GM18505 (cell line): ENCODE measurements around the gene FPR2.
"Not testable (repeated sequence)": the region's sequence is repeated elsewhere in the genome, so short reads cannot be mapped to it uniquely, and the experiment has no call there.

ENCODE experiments used
- ATAC-seq: cut with Tn5 transposase; IDR thresholded peaks from one replicate; pipeline ENCODE4 v1.9.1; 2021; ENCODE audit not compliant: unreplicated experiment
- POLR2A ChIP-seq: IDR thresholded peaks from 4 replicates; pipeline ENCODE4 v1.6.1; 2011; ENCODE audit warnings: borderline replicate concordance; ENCODE audit not compliant: insufficient read depth, insufficient read length; ENCODE audit errors: extremely low read depth

FPR2 gene

DNA sequence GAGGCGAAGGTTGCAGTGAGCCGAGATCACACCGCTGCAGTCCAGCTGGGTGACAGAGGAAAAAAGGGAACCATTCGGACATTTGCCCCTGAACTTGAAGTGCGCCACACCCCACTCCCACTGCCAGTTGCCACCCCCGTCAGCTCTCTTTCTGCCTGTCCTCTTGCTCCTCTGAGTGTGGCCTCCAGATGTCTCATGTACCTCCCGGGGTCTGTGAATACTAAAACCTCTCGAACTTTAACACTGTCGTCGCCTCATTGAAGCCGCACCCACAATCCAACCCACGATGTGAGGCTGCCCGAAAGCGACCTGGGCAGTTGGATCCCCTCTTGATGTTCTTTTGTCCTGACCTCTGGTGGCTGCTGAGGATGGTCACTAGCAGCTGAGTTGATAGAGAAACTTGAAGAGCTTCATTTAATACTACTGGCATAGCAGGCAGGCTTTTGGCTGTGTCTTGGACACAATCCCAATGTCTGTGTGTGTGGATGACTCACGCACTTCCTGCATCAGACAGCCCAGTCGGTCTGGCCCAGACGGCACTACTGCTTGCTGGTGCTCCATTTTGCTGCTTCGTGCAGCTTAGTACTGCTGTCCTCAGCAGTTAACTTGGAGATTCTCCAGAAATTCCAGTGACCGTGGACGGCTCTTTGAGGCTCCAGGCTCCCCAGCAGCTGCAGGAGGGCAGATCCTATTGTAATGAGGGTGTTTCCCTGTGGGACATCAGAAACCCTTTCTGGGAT lies 38.2 kb downstream of the FPR2 start:
- ATAC-seq: no peak
- no peak for TF ChIP-seq POLR2A

DNA sequence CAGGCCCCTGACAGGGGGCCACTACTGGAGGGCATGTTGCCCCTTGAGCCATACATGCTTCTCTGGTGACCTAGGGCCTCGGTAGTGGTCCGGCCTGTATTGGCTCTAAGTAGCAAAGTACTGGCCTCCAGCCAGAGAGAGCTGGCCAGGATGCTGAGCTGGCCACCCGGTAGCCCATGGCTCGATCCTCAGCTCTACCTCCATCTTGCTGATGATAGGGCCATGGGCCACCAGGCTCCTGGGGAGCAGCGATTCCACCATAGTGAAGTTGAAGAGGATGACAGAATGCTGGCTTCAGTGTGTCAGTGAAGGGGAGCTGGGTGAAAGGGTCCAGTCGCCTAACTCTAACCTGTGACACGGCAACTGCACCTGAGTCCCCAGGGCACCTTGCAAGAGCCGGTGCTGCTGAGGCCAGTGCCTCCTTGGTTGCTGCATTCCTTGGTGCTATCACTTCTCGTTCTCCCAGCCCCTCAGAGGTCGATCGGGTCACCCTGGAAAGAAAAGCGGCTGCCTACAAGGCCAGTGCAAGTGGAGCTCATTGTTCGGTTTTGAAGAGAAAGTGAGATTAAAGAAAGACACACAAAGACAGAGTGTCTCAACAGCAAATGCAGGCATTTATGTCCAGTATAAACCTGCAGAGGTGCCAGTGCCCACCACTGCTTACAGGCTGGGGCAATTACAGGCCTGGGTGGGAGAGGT lies 38.9 kb downstream of the FPR2 start:
- ATAC-seq: no peak
- no peak for TF ChIP-seq POLR2A

DNA sequence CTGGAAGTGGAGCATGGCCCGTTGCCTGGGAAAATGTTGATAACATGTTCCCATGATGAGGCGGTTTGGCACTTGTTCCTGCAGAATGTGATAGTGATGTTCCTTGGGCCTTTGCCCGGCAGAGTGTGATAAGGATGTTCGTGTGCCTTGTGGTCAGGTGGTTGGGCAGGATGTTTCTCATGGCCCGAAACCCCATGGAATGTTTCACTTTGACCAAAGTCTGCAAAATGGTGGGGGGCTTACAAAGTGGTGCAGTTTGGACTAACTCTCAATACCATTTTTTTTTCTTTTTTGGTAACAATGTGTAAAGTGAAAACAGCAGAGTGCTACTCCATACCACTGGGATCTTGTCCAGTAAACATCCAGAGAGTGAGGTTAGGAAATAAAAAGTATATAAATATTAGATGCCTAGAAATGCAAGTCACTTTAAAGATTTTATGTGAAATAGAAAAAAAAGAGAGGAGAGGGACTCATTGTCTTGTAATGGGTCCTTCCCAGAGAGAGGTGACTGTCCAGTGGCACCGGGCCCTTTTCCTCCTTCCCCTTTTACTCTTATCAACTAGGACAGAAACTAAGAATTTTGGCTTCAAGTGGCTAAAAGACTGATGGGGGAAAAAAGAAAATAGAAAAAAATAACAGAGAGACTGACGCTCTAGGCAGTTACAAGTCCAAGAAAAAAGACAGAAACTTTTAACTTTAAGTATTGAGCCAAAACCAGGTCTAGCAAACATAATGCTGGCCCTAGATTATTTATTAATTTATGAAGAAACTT lies 39.7 kb downstream of the FPR2 start:
- no peak for ATAC-seq
- TF ChIP-seq POLR2A: no peak

DNA sequence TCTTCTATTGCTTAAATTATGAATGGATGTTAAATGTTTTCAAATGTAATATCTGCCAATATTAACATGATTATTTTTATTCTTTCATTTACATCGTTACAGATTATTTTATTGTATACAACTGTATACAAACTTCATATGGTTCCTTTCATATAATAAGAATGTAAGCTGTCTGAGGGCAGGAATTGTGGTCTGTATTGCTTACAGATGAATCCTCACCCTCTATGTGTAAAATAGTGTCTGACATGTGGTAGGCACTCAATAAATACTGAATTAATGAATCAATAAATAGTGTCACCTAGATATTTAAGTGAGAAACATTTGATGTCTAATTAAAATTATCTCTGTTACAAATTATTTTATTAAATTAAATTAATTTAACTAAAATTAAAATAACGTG lies 41.8 kb downstream of the FPR2 start:
- no peak for TF ChIP-seq POLR2A
- ATAC-seq: no peak

DNA sequence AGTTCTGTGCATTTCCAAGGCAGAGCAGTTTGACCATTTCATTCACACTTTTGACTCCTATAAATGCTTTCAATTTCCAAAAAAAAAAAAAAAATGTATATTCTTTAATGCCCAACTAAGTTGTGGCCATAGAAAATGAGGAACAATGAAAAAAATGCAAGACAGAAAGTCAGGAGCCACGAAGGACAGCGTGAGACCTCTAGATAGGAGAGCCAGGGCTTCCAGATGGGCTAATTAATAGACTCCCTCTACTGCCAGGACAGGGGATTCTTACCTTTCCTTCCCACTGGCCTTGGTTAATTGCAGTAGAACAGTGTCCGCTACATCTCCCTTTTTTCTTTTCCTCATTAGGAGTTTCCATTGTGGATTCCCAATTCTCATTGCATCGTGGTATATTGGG lies 42.5 kb downstream of the FPR2 start:
- no peak for ATAC-seq

DNA sequence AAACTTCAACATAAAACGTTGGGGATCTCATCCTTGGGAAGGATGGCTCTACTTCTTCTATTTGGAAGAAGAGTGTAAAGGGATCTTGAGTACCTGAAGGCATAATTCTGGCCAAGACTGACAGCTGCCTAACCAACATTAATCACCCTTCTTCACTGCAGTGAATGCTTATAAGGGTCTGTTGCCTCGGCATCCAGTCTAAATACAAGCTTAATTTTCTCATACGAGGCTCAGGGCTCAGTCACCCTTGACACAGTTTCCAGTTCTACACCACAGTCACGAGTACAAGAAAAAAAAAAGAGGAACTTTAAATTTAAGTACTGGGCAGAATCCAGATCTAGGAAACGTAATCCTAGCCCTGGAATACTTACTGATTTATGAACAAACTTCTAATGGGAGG lies 43.0 kb downstream of the FPR2 start:
- no peak for TF ChIP-seq POLR2A
- ATAC-seq: no peak

More for the DNA sequence above, 42.5 kb downstream of the FPR2 start:
- TF ChIP-seq POLR2A: no peak

DNA sequence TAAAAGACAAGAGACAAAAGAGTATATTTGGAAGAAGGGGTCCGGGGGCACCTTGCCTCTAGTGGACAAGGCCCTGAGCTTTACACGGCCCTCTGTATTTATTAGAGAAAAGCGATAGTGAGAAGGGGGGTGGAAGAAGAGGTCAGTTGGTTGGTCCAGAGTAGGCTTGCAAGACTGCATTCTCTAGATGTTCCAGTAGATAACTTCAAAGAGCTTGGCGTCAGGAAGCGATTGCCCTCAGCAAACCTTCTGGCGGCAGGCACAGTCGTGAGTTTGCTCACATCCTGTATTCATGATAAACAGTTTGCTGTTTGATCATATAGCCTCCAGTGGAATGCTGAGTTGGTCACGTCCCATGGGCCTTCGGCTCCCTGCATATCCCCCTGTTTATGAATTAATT lies 43.8 kb downstream of the FPR2 start:
- not testable (repeated sequence) for ATAC-seq

DNA sequence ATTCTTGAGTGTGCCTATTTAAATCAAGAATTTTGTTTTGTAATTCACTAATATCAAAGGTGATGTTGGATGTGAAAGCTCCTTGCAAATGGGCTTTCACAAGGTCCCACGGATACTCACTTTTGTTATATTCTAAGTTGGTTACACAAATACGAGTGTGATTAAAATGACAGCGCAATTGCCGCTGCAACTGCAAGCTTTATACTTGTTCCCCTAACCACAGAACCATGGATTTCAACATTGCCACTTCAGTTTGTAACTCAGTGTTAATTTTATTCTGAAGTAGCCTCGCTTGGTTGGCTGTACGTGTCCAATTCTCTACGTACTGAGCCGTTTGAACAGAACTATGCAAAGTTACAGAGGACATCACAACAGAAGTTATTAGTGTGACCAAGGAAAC lies 44.4 kb downstream of the FPR2 start:
- not testable (repeated sequence) for ATAC-seq

DNA sequence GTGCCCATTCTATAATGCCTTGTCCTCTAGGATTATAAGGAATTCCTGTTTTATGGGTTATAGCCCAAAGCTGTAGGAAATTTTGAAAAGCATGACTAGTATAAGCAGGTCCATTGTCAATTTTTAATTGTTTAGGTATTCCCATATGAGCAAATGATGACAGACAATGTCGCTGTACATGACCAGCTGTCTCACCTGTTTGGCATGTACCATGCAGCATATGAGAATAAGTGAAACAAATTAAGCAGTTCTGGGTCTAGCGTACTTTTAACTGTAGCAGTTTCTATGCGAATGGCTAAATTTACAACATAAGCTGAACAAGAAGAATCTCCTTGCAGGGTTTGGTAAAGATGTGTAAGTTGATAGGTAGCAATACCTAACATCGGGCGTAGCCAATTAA lies 45.6 kb downstream of the FPR2 start:
- ATAC-seq: not testable (repeated sequence)

DNA sequence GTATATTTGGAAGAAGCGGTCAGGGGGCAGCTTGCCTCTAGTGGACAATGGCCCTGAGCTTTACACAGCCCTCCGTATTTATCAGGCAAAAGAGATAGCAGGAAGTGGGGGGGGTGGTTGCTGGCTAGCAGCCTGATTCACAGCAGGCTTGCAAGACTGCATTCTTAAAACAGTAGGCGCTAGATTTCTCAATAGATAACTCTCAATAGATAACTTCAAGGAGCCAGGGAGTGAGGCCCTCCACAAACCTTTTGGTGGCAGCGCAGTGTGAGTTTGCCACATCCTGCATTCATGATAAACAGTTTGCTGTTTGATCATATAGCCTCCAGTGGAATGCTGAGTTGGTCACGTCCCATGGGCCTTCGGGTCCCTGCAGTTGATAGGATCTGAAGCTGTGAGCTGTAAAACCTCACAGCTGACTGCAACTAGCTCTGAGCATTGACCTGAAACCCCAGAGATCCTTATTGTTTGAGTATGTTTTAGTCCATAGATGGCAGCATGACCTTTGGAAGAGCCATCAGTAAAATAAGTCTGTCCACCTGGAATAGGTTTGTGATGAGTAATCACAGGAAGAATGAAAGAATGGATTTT lies 46.2 kb downstream of the FPR2 start:
- ATAC-seq: no peak
- TF ChIP-seq POLR2A: no peak

DNA sequence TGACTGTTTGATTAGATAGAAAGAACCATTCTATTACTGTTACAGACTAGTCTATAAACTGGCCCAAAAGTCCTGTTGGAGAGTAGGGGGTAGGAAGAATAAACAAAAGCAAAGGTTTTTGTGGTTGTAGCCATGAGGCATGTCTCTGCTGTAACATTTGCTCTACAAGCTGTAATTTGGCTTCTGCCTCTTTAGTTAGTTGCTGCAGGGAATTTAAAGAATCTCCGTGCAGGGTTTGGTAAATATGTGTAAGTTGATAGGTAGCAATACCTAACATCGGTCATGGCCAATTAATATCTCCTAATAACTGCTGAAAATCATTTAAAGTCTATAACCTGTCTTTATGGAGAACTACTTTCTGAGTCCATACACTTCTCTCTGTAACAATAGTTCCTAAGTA lies 46.9 kb downstream of the FPR2 start:
- no peak for ATAC-seq
- no peak for TF ChIP-seq POLR2A

DNA sequence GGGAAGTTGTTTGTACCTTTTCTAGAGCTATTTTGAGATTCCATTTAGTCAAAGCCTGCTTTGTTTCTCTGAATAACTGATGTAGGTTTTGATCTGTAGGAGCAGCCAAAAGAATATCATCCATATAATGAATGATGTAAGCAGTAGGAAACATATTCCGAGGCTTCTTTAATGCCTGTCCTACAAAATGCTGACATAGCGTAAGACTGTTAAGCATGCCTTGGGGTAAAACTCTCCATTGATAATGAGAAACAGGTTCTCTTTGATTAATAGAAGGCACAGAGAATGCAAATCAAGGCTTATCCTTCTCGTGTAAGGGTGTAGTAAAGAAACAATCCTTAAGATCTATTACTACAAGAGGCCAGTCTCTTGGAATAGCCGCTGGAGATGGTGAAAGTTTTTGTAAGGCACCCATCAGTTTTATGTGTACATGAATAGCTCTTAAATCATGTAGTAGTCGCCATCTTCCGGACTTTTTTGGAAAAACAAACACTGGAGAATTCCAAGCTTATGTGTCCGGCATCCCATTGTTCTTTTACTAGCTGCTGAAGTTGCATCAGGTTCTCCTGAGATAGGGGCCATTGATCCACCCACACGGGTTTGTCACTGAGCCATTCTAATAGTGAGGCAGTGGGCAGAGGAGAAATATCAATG lies 47.5 kb downstream of the FPR2 start:
- TF ChIP-seq POLR2A: no peak
- ATAC-seq: no peak

DNA sequence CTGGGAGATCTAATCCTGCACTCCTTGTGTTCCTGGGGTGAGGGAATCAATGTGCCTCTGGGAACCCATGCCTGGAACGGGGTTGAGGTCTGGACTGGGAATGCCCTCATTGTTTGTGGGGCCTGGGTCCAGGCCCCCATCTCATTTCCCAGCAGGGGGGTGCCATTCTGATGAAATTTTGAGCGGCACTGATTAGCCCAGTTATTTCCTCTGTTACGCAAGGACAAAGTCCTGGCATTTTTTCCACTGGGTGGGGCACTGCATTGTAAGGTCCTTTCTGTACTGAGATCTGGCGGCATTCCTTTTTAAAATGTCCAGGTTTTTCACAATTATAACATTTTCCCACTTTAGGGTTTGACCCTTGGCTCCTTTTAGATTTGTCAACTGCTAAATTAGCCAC lies 48.8 kb downstream of the FPR2 start:
- TF ChIP-seq POLR2A: no peak
- ATAC-seq: no peak
